Caco-2 (cell line): ENCODE measurements around the gene COL21A1. TPM values are rescaled to one million over a fixed set of nuclear protein-coding genes. Genes with fewer than 3 reads are reported as not detected.

Source experiments
- BruUV-seq: library from RNA; stranded (reverse); fragments of 400-500 nt; replicated peaks from 2 replicates; lab custom pipeline; 2021; lab: Mats Ljungman, UMichigan
- CTCF ChIA-PET: fragments of 300-600 bp; sonication (Branson Sonifier 250); formaldehyde crosslinking; loops from one replicate; lab custom pipeline; 2022; ENCODE audit warnings: antibody characterized with exemption; lab: Charles Lee
- POLR2A ChIA-PET: fragments of 300-600 bp; sonication (Branson Sonifier 250); formaldehyde crosslinking; loops from one replicate; lab custom pipeline; 2022; ENCODE audit warnings: antibody characterized with exemption; lab: Charles Lee
- DNase-seq, 2 experiments: peaks; one replicate each; pipeline versions ENCODE4 v3.0.0 to v3.0.0-alpha.2; 2020 to 2022
- H3K27me3 ChIP-seq: replicated peaks from 2 replicates; pipeline ENCODE4 v1.6.0; 2011; ENCODE audit warnings: low read length; ENCODE audit not compliant: control insufficient read depth, insufficient read depth
- H3K36me3 ChIP-seq: 2 replicates; pipeline ENCODE4 v1.5.1; 2011; ENCODE audit warnings: low read length; ENCODE audit not compliant: control insufficient read depth, insufficient read depth
- H3K4me1 ChIP-seq: fragments of 250-450 bp; sonication (Bioruptor Pico); 2 replicates; pipeline ENCODE4 v1.5.1; 2020; ENCODE audit warnings: mild to moderate bottlenecking
- H3K4me3 ChIP-seq: 2 replicates; pipeline ENCODE4 v1.5.1; 2011; ENCODE audit warnings: low read depth, mild to moderate bottlenecking, control low read depth, low read length
- H3K9me3 ChIP-seq: fragments of 250-450 bp; sonication (Bioruptor Pico); 2 replicates; pipeline ENCODE4 v1.5.1; 2020; ENCODE audit warnings: mild to moderate bottlenecking, moderate library complexity
- H3K27ac Mint-ChIP-seq: one replicate; pipeline ENCODE4 v1.8.0; 2022; ENCODE audit warnings: mixed read lengths; ENCODE audit not compliant: unreplicated experiment
- H3K27me3 Mint-ChIP-seq: one replicate; pipeline ENCODE4 v1.8.0; 2022; ENCODE audit warnings: mixed read lengths; ENCODE audit not compliant: insufficient read depth, unreplicated experiment
- H3K36me3 Mint-ChIP-seq: one replicate; pipeline ENCODE4 v1.8.0; 2022; ENCODE audit warnings: mild to moderate bottlenecking, mixed read lengths; ENCODE audit not compliant: insufficient read depth, unreplicated experiment
- H3K4me1 Mint-ChIP-seq: one replicate; pipeline ENCODE4 v1.8.0; 2022; ENCODE audit warnings: low read depth, mixed read lengths; ENCODE audit not compliant: unreplicated experiment
- H3K4me3 Mint-ChIP-seq: one replicate; pipeline ENCODE4 v1.8.0; 2022; ENCODE audit warnings: mild to moderate bottlenecking, moderate library complexity, mixed read lengths; ENCODE audit not compliant: unreplicated experiment
- H3K9me3 Mint-ChIP-seq: one replicate; pipeline ENCODE4 v1.8.0; 2022; ENCODE audit warnings: mixed read lengths; ENCODE audit not compliant: unreplicated experiment
- CTCF ChIP-seq, 2 experiments: fragments of 200-600 bp in 1 of 2; IDR thresholded peaks; 1 replicate in 1 of 2; 2 replicates in 1 of 2; pipeline versions ENCODE4 v1.5.1 to v1.8.0; 2011 to 2022; ENCODE audit warnings: antibody characterized with exemption in 1 of 2, control low read depth in 1 of 2, inconsistent platforms in 1 of 2, low read depth in 1 of 2, low read length in 1 of 2, mild to moderate bottlenecking in 1 of 2, moderate library complexity in 1 of 2; ENCODE audit not compliant: insufficient read depth in 1 of 2, severe bottlenecking in 1 of 2, unreplicated experiment in 1 of 2
- intact Hi-C: fragments of 100-400 bp; cut with micrococcal nuclease; formaldehyde crosslinking; loops from one replicate; pipeline ENCODE4 v1.10.0; 2022; ENCODE audit not compliant: unreplicated experiment
- total RNA-seq: library from RNA; stranded (reverse); gene quantifications from 2 replicates; pipeline ENCODE4 v1.2.3, GENCODE V29; 2022

COL21A1 gene
- total RNA-seq, 1 experiment from 2014 or later: 1.3 TPM

GRCh38 chr6:56147766-56148165, 99.6 kb downstream of the COL21A1 start:
- H3K4me3 Mint-ChIP-seq: no peak overlapping the region
- H3K4me3 ChIP-seq: no peak overlapping the region
- H3K9me3 Mint-ChIP-seq: no peaks in the 10 kb centered on the region
- no TSS peak for BruUV-seq
- DNase-seq: no peak
- no peaks in the 10 kb centered on the region for H3K9me3 ChIP-seq
- intact Hi-C loops: no loop called here
- ChIA-PET CTCF (no interaction called here), POLR2A (no interaction called here)
- no peaks in the 10 kb centered on the region for H3K4me1 Mint-ChIP-seq
- H3K36me3 Mint-ChIP-seq: no peaks in the 10 kb centered on the region
- no peak for TF ChIP-seq CTCF (IDR thresholded peaks at IDR 0.05; ENCODE audit: insufficient read depth in 1 of 2, low read depth in 1 of 2, low read length in 1 of 2, severe bottlenecking in 1 of 2, unreplicated experiment in 1 of 2)
- H3K36me3 ChIP-seq: no peaks in the 10 kb centered on the region
- no peaks in the 10 kb centered on the region for H3K27me3 Mint-ChIP-seq
- H3K27ac Mint-ChIP-seq: no peak overlapping the region
- no peaks in the 10 kb centered on the region for H3K27me3 ChIP-seq
- H3K4me1 ChIP-seq: no peaks in the 10 kb centered on the region

- Mint-ChIP-seq H3K9me3 (no peaks in the 10 kb centered on the region), H3K27ac (no peak overlapping the region), H3K27me3 (no peaks in the 10 kb centered on the region), H3K4me1 (no peaks in the 10 kb centered on the region), H3K36me3 (no peaks in the 10 kb centered on the region), H3K4me3 (no peak overlapping the region)
- intact Hi-C loops: no loop called here
- Histone ChIP-seq H3K4me1 (no peaks in the 10 kb centered on the region), H3K36me3 (no peaks in the 10 kb centered on the region), H3K27me3 (no peaks in the 10 kb centered on the region), H3K9me3 (no peaks in the 10 kb centered on the region), H3K4me3 (no peak overlapping the region)
- DNase-seq: no peak
- no peak for TF ChIP-seq CTCF (IDR thresholded peaks at IDR 0.05; ENCODE audit: insufficient read depth in 1 of 2, low read depth in 1 of 2, low read length in 1 of 2, severe bottlenecking in 1 of 2, unreplicated experiment in 1 of 2)
- CTCF ChIA-PET: no interaction called here
- no TSS peak for BruUV-seq
- POLR2A ChIA-PET: no interaction called here
Observed at GRCh38 chr6:56146086-56146485, 101.3 kb downstream of the COL21A1 start.

- ChIA-PET POLR2A (no interaction called here), CTCF (no interaction called here)
- Histone ChIP-seq H3K27me3 (no peaks in the 10 kb centered on the region), H3K4me3 (no peak overlapping the region), H3K9me3 (no peaks in the 10 kb centered on the region), H3K4me1 (no peaks in the 10 kb centered on the region), H3K36me3 (no peaks in the 10 kb centered on the region)
- no peak for DNase-seq
- no peak for TF ChIP-seq CTCF (IDR thresholded peaks at IDR 0.05; ENCODE audit: insufficient read depth in 1 of 2, low read depth in 1 of 2, low read length in 1 of 2, severe bottlenecking in 1 of 2, unreplicated experiment in 1 of 2)
- no peaks in the 10 kb centered on the region for H3K4me1 Mint-ChIP-seq
- no TSS peak for BruUV-seq
- no peak overlapping the region for H3K4me3 Mint-ChIP-seq
- H3K27ac Mint-ChIP-seq: no peak overlapping the region
- no peaks in the 10 kb centered on the region for H3K36me3 Mint-ChIP-seq
- intact Hi-C loops: no loop called here
- no peaks in the 10 kb centered on the region for H3K9me3 Mint-ChIP-seq
- H3K27me3 Mint-ChIP-seq: no peaks in the 10 kb centered on the region
Observed at GRCh38 chr6:56145616-56146015, 101.8 kb downstream of the COL21A1 start.
